Vagina (tissue), 2 donors: ENCODE measurements around the gene NINJ2. TPM values are rescaled to one million over a fixed set of nuclear protein-coding genes. Genes with fewer than 3 reads are reported as not detected.

Source experiments
- DNase-seq, 2 donors: peaks; one replicate each; pipeline ENCODE4 v3.0.0-alpha.2; 2017; ENCODE audit errors: extremely low spot score in 2 of 2
- H3K27ac ChIP-seq: fragments of 200-600 bp; sonication (generic); one replicate; pipeline ENCODE4 v1.5.1; 2019
- H3K27me3 ChIP-seq: fragments of 200-600 bp; sonication (generic); one replicate; pipeline ENCODE4 v1.5.1; 2019
- H3K36me3 ChIP-seq, 2 donors: fragments of 200-600 bp; sonication (generic); one replicate each; pipeline ENCODE4 v1.5.1; 2017 to 2019
- H3K4me1 ChIP-seq: fragments of 200-600 bp; sonication (generic); one replicate; pipeline ENCODE4 v1.5.1; 2019
- H3K4me3 ChIP-seq, 2 donors: fragments of 200-600 bp; sonication (generic); 1 replicate in 1 of 2; 2 replicates in 1 of 2; pipeline ENCODE4 v1.5.1; 2016 to 2019
- H3K9me3 ChIP-seq: fragments of 200-600 bp; sonication (generic); one replicate; pipeline ENCODE4 v1.5.1; 2019
- CTCF ChIP-seq, 3 experiments: fragments of 450-650 bp in 2 of 3; fragments of 200-600 bp in 1 of 3; sonication (generic) in 1 of 3; IDR thresholded peaks; one replicate each; pipeline ENCODE4 v1.5.1; 2017 to 2019; ENCODE audit warnings: antibody characterized with exemption in 3 of 3, mild to moderate bottlenecking in 2 of 3, moderate library complexity in 2 of 3
- POLR2A ChIP-seq, 2 donors: fragments of 450-650 bp; IDR thresholded peaks; one replicate each; pipeline ENCODE4 v1.6.1; 2017; ENCODE audit warnings: antibody characterized with exemption in 2 of 2, mild to moderate bottlenecking in 2 of 2, moderate library complexity in 2 of 2
- POLR2AphosphoS5 ChIP-seq, 2 donors: sonication (generic); formaldehyde crosslinking; IDR thresholded peaks; one replicate each; pipeline ENCODE4 v1.9.0; 2017; ENCODE audit warnings: antibody characterized with exemption in 2 of 2, mild to moderate bottlenecking in 2 of 2, low read depth in 1 of 2; ENCODE audit not compliant: insufficient read depth in 1 of 2
- intact Hi-C: fragments of 100-400 bp; cut with DNase I; formaldehyde crosslinking; loops from one replicate; pipeline ENCODE4 v1.15.1; 2023
- total RNA-seq: library from RNA; depleted of rRNA; stranded (reverse); fragments of >200 nt; gene quantifications from one replicate; pipeline ENCODE4 v1.2.3, GENCODE V29; 2016

NINJ2 gene
- total RNA-seq, 1 donor from 2014 or later = 23.8 TPM

GRCh38 chr12:599756-600155, 63.5 kb downstream of the NINJ2 start:
- H3K4me3 ChIP-seq = no peak overlapping the region
- no peaks in the 10 kb centered on the region for H3K36me3 ChIP-seq
- intact Hi-C loops = no loop called here
- peaks cover 14% of the 10 kb centered on the region for H3K4me1 ChIP-seq
- H3K27ac ChIP-seq = no peak overlapping the region
- TF ChIP-seq CTCF (IDR thresholded peaks at IDR 0.05) = no peak
- TF ChIP-seq POLR2AphosphoS5 (IDR thresholded peaks at IDR 0.05; ENCODE audit: insufficient read depth in 1 of 2, low read depth in 1 of 2) = no peak
- no peak for TF ChIP-seq POLR2A (IDR thresholded peaks at IDR 0.05)
- H3K9me3 ChIP-seq = no peaks in the 10 kb centered on the region
- DNase-seq = no peak
- H3K27me3 ChIP-seq = no peaks in the 10 kb centered on the region

DNA sequence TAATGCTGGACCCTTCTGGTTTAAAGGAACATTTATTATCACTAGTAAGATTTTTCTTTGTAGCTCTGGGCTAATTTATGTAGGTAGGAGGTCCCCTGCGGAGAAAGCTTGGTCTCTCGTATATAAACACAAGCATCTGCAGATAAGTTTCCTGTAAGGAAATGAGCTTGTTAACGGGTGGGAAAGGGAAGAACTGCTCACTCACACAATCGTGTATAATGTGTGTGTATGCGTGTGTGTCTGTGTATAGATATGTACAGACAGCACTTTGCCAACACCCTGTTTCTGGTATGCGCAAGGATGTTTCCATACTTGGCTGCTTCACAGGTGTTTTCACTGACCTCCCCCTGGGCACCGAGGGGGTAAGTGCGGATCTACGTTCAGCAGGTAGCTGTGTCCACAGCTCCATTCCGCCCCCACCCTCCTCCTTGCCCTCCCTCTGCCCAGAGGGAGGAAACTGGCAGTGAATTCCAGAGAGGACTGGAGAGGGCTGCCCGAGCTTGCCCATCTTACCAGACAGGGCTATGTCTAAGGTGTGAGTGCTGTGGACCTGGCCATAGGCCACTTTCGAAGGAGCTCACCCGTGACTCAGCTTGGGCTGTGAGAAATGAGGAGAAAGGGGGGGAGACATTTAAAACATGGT, 65.2 kb downstream of the NINJ2 start:
- DNase-seq = no peak
- peaks cover 14% of the 10 kb centered on the region for H3K4me1 ChIP-seq
- no peaks in the 10 kb centered on the region for H3K9me3 ChIP-seq
- H3K4me3 ChIP-seq = no peak overlapping the region
- intact Hi-C loops = no loop called here
- no peaks in the 10 kb centered on the region for H3K36me3 ChIP-seq
- no peaks in the 10 kb centered on the region for H3K27me3 ChIP-seq
- no peak for TF ChIP-seq POLR2A (IDR thresholded peaks at IDR 0.05)
- TF ChIP-seq CTCF (IDR thresholded peaks at IDR 0.05) = no peak
- no peak for TF ChIP-seq POLR2AphosphoS5 (IDR thresholded peaks at IDR 0.05; ENCODE audit: insufficient read depth in 1 of 2, low read depth in 1 of 2)
- H3K27ac ChIP-seq = peak overlapping the region; percentile 39

DNA sequence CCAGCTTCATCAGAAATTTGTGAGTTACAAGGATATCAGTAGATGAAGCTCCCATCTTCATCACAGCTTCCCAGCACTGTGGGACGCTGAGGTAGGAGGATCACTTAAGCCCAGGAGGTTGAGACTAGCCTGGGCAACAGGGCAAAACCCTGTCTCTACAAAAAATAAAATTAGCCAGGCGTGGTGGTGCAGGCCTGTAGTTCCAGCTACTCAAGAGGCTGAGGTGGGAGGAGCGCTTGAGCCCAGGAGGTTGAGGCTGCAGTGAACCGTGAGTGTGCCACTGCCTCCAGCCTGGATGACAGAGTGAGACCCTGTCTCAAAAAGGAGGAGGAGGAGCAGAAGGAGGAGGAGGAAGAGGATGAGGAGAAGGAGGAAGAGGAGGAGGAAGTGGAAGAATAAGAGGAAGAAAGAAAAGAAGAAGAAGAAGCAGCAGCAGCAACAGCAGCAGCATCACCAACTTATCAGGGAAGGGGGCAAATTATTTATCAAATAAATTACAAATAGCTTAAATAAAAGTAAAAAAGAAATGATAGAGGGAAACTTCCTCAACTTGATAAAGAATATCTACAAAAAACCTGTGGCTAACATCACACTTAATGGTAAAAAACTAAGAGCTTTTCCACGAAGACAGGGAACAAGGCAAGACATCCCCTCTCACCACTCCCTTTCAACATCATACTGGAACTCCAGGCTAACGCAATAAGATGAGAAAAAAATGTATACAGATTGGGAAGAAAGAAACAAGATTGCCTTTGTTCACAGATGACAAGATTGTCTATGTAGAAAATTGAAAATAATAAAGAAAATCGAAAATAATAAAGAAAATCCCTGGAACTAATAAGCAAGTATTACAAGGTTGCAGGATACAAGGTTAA, 69.6 kb downstream of the NINJ2 start:
- DNase-seq = no peak
- intact Hi-C loops = no loop called here
- Histone ChIP-seq H3K36me3 (no peaks in the 10 kb centered on the region), H3K27ac (no peak overlapping the region), H3K27me3 (no peaks in the 10 kb centered on the region), H3K4me3 (no peak overlapping the region), H3K9me3 (no peaks in the 10 kb centered on the region), H3K4me1 (peaks cover 12% of the 10 kb centered on the region)
- TF ChIP-seq CTCF (IDR thresholded peaks at IDR 0.05) = no peak
- TF ChIP-seq POLR2A (IDR thresholded peaks at IDR 0.05) = no peak
- TF ChIP-seq POLR2AphosphoS5 (IDR thresholded peaks at IDR 0.05; ENCODE audit: insufficient read depth in 1 of 2, low read depth in 1 of 2) = no peak

- Histone ChIP-seq H3K36me3 (no peaks in the 10 kb centered on the region), H3K27ac (no peak overlapping the region), H3K4me3 (no peak overlapping the region), H3K9me3 (no peaks in the 10 kb centered on the region), H3K4me1 (no peaks in the 10 kb centered on the region), H3K27me3 (no peaks in the 10 kb centered on the region)
- intact Hi-C loops = no loop called here
- TF ChIP-seq POLR2AphosphoS5 (IDR thresholded peaks at IDR 0.05; ENCODE audit: insufficient read depth in 1 of 2, low read depth in 1 of 2) = no peak
- no peak for TF ChIP-seq POLR2A (IDR thresholded peaks at IDR 0.05)
- no peak for TF ChIP-seq CTCF (IDR thresholded peaks at IDR 0.05)
- DNase-seq = no peak
These were observed 71.2 kb downstream of the NINJ2 start for GRCh38 chr12:592024-592505.
